ENCODE results near the gene SLC9A3.
"Not testable (repeated sequence)": the region's sequence is repeated elsewhere in the genome, so short reads cannot be mapped to it uniquely, and the experiment has no call there.

SLC9A3 gene

GRCh38 chr5:486597-486996 is 37.7 kb downstream of the SLC9A3 start:
- H3K27me3 ChIP-seq (ENCODE audit: insufficient read depth, low read length, poor library complexity); H3K56ac ChIP-seq (ENCODE audit: low read length); H2BK15ac ChIP-seq (replicated peaks; ENCODE audit: low read depth); H3K18ac ChIP-seq (ENCODE audit: low read length); H2BK5ac ChIP-seq (ENCODE audit: low read length); H2AK5ac ChIP-seq (ENCODE audit: low read length); H3K4me3 ChIP-seq (ENCODE audit: low read length); H3K9ac ChIP-seq (ENCODE audit: low read length); H3K4ac ChIP-seq (ENCODE audit: low read depth, low read length); H3K4me1 ChIP-seq (ENCODE audit: control insufficient read depth, low read depth, low read length); H4K8ac ChIP-seq (ENCODE audit: low read depth, low read length); H3K4me2 ChIP-seq (ENCODE audit: low read length); H3K36me3 ChIP-seq (ENCODE audit: control insufficient read depth, insufficient read depth, low read length); H3K79me2 ChIP-seq (ENCODE audit: control insufficient read depth, insufficient read depth, low read length); H2BK120ac ChIP-seq (ENCODE audit: low read depth, low read length); H3K79me1 ChIP-seq (ENCODE audit: low read length); DNase-seq; H3K27ac ChIP-seq (ENCODE audit: low read depth, low read length); H3K23ac ChIP-seq (ENCODE audit: low read length); H4K5ac ChIP-seq (ENCODE audit: low read length): not testable (repeated sequence)
- WGBS (ENCODE audit: extremely low coverage, insufficient coverage, low lambda C conversion rate) = no CpG with 5 or more reads among the region's 22 CpGs

DNA sequence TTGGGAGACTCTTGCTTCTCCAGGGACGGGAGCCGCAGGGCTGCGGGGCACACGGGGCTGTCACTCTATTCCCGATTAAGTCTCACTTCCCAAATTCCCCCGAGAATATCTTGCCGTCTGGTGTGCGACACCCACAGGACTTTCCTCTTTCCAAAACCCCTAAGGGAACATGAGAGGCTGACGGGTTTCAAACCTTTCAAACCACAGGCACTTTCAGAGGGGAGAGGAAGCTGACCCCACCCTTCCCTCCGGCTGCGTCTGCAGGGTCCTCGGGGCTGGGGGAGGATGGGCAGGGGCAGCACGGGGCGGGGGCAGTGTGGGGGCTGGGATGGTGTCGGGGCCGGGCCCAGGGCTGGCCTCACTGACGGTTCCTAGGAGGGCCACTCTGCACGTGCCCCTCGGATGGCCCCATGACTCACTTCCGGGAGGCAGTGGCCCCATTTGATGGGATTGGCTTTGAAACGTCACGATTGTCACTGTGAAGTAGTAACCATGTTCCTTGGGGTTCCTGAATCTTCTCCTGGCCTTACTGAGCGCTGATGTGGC is 38.2 kb downstream of the SLC9A3 start:
- H3K4me1 ChIP-seq (ENCODE audit: control insufficient read depth, low read depth, low read length) = no peaks in the 10 kb centered on the region
- WGBS (ENCODE audit: extremely low coverage, insufficient coverage, low lambda C conversion rate) = no CpG with 5 or more reads among the region's 23 CpGs
- no peak for DNase-seq

GRCh38 chr5:485113-485945 is 38.9 kb downstream of the SLC9A3 start:
- H2BK15ac ChIP-seq (replicated peaks; ENCODE audit: low read depth) = no peak overlapping the region
- H4K8ac ChIP-seq (ENCODE audit: low read depth, low read length) = no peak overlapping the region
- DNase-seq = no peak
- no peaks in the 10 kb centered on the region for H3K27me3 ChIP-seq (ENCODE audit: insufficient read depth, low read length, poor library complexity)
- H3K18ac ChIP-seq (ENCODE audit: low read length) = no peak overlapping the region
- H3K56ac ChIP-seq (ENCODE audit: low read length) = no peak overlapping the region
- no peak overlapping the region for H4K5ac ChIP-seq (ENCODE audit: low read length)
- H2AK5ac ChIP-seq (ENCODE audit: low read length) = no peak overlapping the region
- no peak overlapping the region for H2BK120ac ChIP-seq (ENCODE audit: low read depth, low read length)
- no peak overlapping the region for H3K23ac ChIP-seq (ENCODE audit: low read length)
- H3K4me1 ChIP-seq (ENCODE audit: control insufficient read depth, low read depth, low read length) = no peaks in the 10 kb centered on the region
- H3K79me1 ChIP-seq (ENCODE audit: low read length) = no peaks in the 10 kb centered on the region
- no peak overlapping the region for H3K4me3 ChIP-seq (ENCODE audit: low read length)
- no peak overlapping the region for H3K4me2 ChIP-seq (ENCODE audit: low read length)
- H3K36me3 ChIP-seq (ENCODE audit: control insufficient read depth, insufficient read depth, low read length) = no peaks in the 10 kb centered on the region
- H3K79me2 ChIP-seq (ENCODE audit: control insufficient read depth, insufficient read depth, low read length) = no peaks in the 10 kb centered on the region
- no peak overlapping the region for H3K27ac ChIP-seq (ENCODE audit: low read depth, low read length)
- no CpG with 5 or more reads among the region's 29 CpGs for WGBS (ENCODE audit: extremely low coverage, insufficient coverage, low lambda C conversion rate)
- H3K4ac ChIP-seq (ENCODE audit: low read depth, low read length) = no peak overlapping the region
- H2BK5ac ChIP-seq (ENCODE audit: low read length) = no peak overlapping the region
- no peak overlapping the region for H3K9ac ChIP-seq (ENCODE audit: low read length)

More for the DNA sequence above, 38.2 kb downstream of the SLC9A3 start:
- Histone ChIP-seq H3K36me3 (ENCODE audit: control insufficient read depth, insufficient read depth, low read length) (no peaks in the 10 kb centered on the region), H4K5ac (ENCODE audit: low read length) (no peak overlapping the region), H2BK15ac (replicated peaks; ENCODE audit: low read depth) (no peak overlapping the region), H3K4me3 (ENCODE audit: low read length) (no peak overlapping the region), H2BK120ac (ENCODE audit: low read depth, low read length) (no peak overlapping the region), H3K27ac (ENCODE audit: low read depth, low read length) (no peak overlapping the region), H3K18ac (ENCODE audit: low read length) (no peak overlapping the region), H2AK5ac (ENCODE audit: low read length) (no peak overlapping the region), H3K9ac (ENCODE audit: low read length) (no peak overlapping the region), H2BK5ac (ENCODE audit: low read length) (no peak overlapping the region), H4K8ac (ENCODE audit: low read depth, low read length) (no peak overlapping the region), H3K4ac (ENCODE audit: low read depth, low read length) (no peak overlapping the region), H3K56ac (ENCODE audit: low read length) (no peak overlapping the region), H3K79me1 (ENCODE audit: low read length) (no peaks in the 10 kb centered on the region), H3K79me2 (ENCODE audit: control insufficient read depth, insufficient read depth, low read length) (no peaks in the 10 kb centered on the region), H3K27me3 (ENCODE audit: insufficient read depth, low read length, poor library complexity) (no peaks in the 10 kb centered on the region), H3K23ac (ENCODE audit: low read length) (no peak overlapping the region), H3K4me2 (ENCODE audit: low read length) (no peak overlapping the region)

- no peak overlapping the region for H2BK15ac ChIP-seq (replicated peaks; ENCODE audit: low read depth)
- no peak overlapping the region for H3K18ac ChIP-seq (ENCODE audit: low read length)
- H3K56ac ChIP-seq (ENCODE audit: low read length) = no peak overlapping the region
- no peak overlapping the region for H3K4ac ChIP-seq (ENCODE audit: low read depth, low read length)
- no peak overlapping the region for H2AK5ac ChIP-seq (ENCODE audit: low read length)
- no peaks in the 10 kb centered on the region for H3K4me1 ChIP-seq (ENCODE audit: control insufficient read depth, low read depth, low read length)
- no peak overlapping the region for H3K27ac ChIP-seq (ENCODE audit: low read depth, low read length)
- H2BK5ac ChIP-seq (ENCODE audit: low read length) = no peak overlapping the region
- no peaks in the 10 kb centered on the region for H3K27me3 ChIP-seq (ENCODE audit: insufficient read depth, low read length, poor library complexity)
- no peak overlapping the region for H3K4me2 ChIP-seq (ENCODE audit: low read length)
- H4K5ac ChIP-seq (ENCODE audit: low read length) = no peak overlapping the region
- no peaks in the 10 kb centered on the region for H3K79me2 ChIP-seq (ENCODE audit: control insufficient read depth, insufficient read depth, low read length)
- no peak overlapping the region for H2BK120ac ChIP-seq (ENCODE audit: low read depth, low read length)
- H3K36me3 ChIP-seq (ENCODE audit: control insufficient read depth, insufficient read depth, low read length) = no peaks in the 10 kb centered on the region
- WGBS (ENCODE audit: extremely low coverage, insufficient coverage, low lambda C conversion rate) = no CpG with 5 or more reads among the region's 24 CpGs
- no peak overlapping the region for H4K8ac ChIP-seq (ENCODE audit: low read depth, low read length)
- no peak overlapping the region for H3K4me3 ChIP-seq (ENCODE audit: low read length)
- no peak overlapping the region for H3K9ac ChIP-seq (ENCODE audit: low read length)
- H3K79me1 ChIP-seq (ENCODE audit: low read length) = no peaks in the 10 kb centered on the region
- DNase-seq = no peak
- H3K23ac ChIP-seq (ENCODE audit: low read length) = no peak overlapping the region
Observed at GRCh38 chr5:484556-484955, 39.7 kb downstream of the SLC9A3 start.

DNA sequence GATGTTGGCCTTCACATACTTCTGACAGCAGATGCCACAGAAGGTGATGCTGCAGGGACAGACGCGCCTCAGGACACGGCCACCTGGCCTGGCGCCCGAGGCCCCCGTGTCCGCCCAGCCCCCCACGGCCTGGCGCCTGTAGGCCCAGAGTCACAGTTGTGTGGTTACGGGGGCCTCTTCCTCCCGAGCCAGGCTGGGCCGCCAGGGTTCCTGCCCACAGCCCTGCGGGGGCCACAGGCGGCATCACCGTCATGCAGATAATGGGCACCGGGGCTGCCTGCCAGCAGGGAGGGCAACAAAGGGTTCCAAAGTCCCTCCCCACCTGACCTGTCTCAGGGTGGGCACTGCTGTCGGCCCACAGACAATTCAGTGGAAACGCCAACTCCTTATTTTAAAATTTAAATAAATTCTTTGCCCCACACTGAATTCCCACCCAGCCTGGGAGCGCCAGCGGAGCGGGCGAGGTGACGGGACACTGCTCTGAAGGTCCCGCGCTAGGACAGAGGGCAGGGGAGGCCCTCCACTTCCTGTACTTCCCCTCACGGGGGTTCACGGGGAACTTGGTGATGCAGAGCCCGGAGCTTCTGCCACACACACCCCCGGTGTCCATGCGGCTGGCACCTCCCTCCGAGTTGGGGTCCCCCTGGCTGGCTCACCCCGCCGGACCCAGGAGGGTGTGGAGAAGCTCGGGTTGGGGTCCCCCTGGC is 40.7 kb downstream of the SLC9A3 start:
- Histone ChIP-seq H3K9ac (ENCODE audit: low read length) (no peak overlapping the region), H3K18ac (ENCODE audit: low read length) (no peak overlapping the region), H3K27me3 (ENCODE audit: insufficient read depth, low read length, poor library complexity) (no peaks in the 10 kb centered on the region), H2BK5ac (ENCODE audit: low read length) (no peak overlapping the region), H3K27ac (ENCODE audit: low read depth, low read length) (no peak overlapping the region), H3K23ac (ENCODE audit: low read length) (no peak overlapping the region), H4K5ac (ENCODE audit: low read length) (no peak overlapping the region), H2AK5ac (ENCODE audit: low read length) (no peak overlapping the region), H2BK15ac (replicated peaks; ENCODE audit: low read depth) (no peak overlapping the region), H3K79me1 (ENCODE audit: low read length) (no peaks in the 10 kb centered on the region), H3K56ac (ENCODE audit: low read length) (no peak overlapping the region), H3K4me2 (ENCODE audit: low read length) (no peak overlapping the region), H3K4ac (ENCODE audit: low read depth, low read length) (no peak overlapping the region), H4K8ac (ENCODE audit: low read depth, low read length) (no peak overlapping the region), H3K4me3 (ENCODE audit: low read length) (no peak overlapping the region), H3K36me3 (ENCODE audit: control insufficient read depth, insufficient read depth, low read length) (no peaks in the 10 kb centered on the region), H3K79me2 (ENCODE audit: control insufficient read depth, insufficient read depth, low read length) (no peaks in the 10 kb centered on the region), H3K4me1 (ENCODE audit: control insufficient read depth, low read depth, low read length) (no peaks in the 10 kb centered on the region), H2BK120ac (ENCODE audit: low read depth, low read length) (no peak overlapping the region)
- WGBS (ENCODE audit: extremely low coverage, insufficient coverage, low lambda C conversion rate) = no CpG with 5 or more reads among the region's 34 CpGs
- no peak for DNase-seq
